Stimulated activated CD4-positive, alpha-beta T cell treated with anti-CD3 and anti-CD28 coated beads, Interleukin-4, amount 100 ng/mL, for 4 hours (primary cell): ENCODE results near the gene GMDS.

Source experiments
- DNase-seq, 2 experiments: peaks; one replicate each; pipeline ENCODE4 v3.0.0-alpha.2; 2020

The GMDS gene

GRCh38 chr6:1724124-1724523 is 521.3 kb downstream of the GMDS start:
- no peak for DNase-seq

DNA sequence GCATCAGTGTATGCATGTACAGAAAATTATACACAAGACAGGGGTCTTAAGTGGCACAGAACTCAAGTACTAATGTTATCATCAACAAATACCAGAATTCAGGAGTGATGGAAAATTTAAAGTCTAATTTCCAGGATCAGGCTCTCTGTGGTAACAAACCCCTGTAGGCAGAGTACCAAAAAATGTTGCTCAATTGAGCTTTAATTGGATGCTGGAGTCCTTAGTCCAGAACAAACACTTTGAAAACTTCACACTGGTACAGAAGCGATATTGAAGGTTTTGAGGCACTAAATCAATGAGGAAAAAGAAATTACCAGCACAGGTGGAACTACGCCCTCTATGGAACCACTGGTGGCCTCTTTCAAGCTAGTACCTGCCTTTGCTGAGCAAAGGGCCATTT is 522.6 kb downstream of the GMDS start:
- DNase-seq: no peak

GRCh38 chr6:1720620-1721322 is 524.6 kb downstream of the GMDS start:
- no peak for DNase-seq

GRCh38 chr6:1719922-1720321 is 525.5 kb downstream of the GMDS start:
- no peak for DNase-seq

DNA sequence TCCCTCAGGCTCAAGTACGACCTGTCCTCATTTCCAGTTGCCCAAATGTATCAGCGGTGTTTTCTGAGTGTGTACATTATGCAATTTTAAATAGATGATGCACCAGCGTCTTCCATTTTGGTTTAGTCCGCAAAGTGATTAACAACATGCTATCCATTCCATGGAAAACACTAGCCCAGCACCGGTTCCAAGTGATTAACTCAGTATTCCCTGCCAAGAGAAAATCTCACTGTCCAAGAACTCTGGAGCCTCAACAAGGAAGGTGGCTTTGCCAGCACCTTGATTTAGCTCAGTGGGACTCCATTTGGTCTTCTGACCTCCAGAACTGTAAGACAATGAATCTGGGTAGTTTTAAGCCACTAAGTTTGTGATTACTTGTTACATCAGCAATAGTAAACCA is 528.5 kb downstream of the GMDS start:
- DNase-seq: no peak

DNA sequence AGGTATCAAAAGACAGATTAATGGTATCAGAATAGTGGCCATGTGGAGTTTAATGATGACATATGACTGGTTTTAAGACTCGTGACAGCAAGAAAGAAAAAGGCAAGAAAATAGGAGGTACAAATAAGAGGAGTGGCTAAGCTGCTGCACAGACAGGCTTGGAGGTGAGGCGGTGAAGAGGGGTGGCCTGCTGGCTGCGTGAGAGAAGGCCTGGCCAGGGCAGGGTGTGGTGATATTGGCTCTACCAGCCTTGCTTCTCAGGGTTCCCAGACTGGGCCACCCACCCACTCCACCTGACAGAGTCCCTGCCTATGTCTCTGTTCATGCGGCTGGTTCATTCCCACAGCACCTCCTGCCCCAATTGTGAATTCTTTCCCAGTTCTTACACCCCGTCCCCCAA is 529.0 kb downstream of the GMDS start:
- no peak for DNase-seq

DNA sequence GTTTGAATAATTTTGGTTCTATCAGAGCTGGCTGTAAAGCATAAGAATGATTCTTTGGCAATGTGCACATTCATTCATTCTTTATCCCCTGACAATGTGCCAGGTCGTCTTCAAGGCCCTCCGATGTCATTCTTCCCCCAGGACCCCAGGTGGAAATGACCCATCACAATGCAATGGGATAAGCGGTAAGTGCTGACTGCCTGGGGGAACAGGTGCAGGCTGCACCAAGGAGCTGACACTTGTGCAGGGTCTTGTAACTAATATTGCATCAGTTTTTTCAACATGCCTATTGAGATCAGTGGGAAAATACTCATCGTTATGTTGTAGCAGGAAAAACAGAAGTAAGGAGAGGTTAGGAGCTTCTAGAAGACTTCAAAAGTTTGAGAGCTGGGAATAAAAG is 530.1 kb downstream of the GMDS start:
- DNase-seq: no peak

DNA sequence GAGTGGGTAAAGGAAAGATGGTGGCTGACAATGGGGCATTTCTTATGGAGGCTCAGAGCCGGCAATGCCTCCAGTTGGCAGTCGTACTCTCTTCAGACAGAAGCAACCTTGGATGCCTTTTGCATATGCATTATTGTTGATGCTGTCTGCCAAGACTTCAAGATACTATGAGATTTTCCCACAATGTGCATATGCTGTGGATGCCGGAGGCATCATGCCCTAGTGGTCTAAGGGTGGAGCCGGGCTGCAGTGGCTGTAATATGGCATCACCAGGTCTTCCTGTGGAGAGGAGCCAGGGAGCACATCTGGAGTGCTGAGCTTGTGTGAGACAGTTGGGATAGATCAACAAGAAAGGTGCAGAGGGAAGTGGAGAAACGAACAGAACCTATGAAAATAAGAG is 530.8 kb downstream of the GMDS start:
- no peak for DNase-seq

DNA sequence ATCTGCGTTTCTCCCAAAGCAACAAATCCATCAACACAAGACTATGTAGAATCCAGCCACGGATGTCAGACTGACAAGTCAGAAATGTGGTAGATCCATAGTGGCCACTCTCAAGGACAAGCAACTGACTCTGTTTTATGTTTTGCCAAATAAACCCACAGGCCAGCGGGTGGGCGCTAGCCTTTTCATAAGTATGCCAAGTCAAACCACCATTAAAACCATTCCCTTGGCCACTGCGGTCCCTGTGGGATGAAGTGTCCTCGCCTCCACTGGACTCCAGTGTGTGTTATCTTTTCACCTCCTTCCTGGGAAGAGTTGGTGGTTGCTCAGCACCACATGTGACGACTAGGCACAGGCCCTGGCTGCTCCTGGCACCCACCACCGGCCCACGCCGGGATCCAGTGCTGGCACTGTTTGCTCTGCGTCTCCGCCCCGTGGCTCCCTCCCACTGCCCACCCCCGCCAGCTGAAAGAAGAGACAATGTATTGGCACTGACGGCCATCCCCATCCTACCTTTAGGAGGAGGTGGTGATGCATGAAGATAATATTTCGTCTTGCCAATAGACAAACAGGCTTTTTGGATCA is 532.3 kb downstream of the GMDS start:
- no peak for DNase-seq

DNA sequence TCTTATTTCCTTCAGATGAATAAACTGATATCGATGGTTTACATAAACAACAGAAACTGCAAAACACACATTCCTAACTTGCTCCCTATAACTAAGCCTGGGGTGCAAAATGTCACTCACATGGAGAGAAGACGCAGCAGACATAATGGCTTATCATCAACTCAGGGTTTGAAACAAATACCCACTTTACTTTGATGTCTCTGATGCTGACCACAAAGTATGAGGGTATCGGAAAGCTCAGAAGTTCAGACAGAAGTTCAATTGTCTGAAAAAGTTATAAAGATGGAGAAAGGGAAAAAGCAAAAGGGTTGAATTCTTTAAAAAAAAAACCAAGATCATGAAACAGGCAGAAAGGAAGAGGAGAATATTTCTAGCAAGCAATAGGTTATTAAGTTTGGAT is 533.0 kb downstream of the GMDS start:
- DNase-seq: no peak

GRCh38 chr6:1711136-1711535 is 534.3 kb downstream of the GMDS start:
- no peak for DNase-seq

DNA sequence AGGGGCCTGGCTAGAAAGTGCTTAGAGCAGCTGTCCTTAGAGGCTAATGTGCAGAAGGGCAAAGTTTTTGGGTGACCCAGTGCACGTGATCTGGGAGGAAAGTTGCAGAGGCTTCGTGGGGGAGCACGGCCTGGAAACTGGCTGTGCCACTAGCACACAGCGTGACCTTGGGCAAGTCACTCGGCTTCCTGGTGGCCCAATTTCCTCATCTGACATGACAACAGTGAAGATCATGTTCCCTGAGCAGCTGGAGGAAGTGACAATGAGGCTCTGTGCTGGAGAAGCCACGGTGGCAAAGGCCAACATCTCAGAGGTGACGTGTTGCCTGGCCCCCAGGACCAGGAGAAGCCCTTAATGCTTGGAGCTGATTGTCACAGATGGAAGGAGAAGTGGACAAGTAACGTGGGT is 536.2 kb downstream of the GMDS start:
- no peak for DNase-seq

DNA sequence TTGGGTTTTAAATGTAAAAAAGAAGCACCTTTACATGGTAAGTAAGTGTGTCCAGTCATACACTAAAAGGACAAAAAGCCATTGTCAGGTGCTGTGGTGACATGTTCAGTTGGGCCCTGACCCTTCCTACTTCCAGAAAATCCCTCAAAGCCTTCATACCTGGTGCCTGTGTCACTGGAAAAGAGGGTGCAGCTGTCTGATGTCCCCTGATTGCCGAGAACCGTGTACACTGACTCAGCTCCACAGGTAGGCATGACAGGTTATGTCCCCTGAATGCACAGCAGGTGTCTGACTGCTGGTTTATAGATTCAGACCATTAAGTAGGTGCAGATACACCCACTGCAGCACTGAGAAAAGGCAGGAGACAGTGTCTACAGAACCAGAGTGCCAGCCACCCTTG is 536.6 kb downstream of the GMDS start:
- no peak for DNase-seq

- no peak for DNase-seq
These were observed 537.3 kb downstream of the GMDS start for GRCh38 chr6:1708122-1708521.

GRCh38 chr6:1705630-1706029 is 539.8 kb downstream of the GMDS start:
- DNase-seq: no peak

GRCh38 chr6:1705183-1705582 is 540.2 kb downstream of the GMDS start:
- no peak for DNase-seq

DNA sequence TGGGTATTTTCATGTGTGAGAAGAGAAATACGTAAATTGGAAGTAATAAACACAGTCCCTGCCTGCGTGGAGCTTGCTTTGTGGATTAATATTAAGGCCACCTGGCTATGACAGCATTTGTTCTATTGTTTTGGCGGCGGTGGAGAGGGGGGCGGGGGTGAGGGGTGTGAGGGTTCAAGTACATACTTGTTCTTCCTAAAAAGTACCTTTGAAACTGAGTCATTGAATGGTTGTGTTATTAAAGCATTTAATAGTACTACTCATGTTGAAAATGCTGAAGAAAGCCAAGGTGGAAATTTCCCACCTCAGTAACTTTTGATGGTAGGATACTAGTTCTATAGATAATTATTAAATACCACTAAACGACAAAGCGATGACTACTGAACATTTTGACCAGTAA is 540.7 kb downstream of the GMDS start:
- DNase-seq: no peak

- DNase-seq: no peak
These were observed 541.5 kb downstream of the GMDS start for GRCh38 chr6:1703923-1704322.

- DNase-seq: no peak
These were observed 542.1 kb downstream of the GMDS start for GRCh38 chr6:1703091-1703855.

DNA sequence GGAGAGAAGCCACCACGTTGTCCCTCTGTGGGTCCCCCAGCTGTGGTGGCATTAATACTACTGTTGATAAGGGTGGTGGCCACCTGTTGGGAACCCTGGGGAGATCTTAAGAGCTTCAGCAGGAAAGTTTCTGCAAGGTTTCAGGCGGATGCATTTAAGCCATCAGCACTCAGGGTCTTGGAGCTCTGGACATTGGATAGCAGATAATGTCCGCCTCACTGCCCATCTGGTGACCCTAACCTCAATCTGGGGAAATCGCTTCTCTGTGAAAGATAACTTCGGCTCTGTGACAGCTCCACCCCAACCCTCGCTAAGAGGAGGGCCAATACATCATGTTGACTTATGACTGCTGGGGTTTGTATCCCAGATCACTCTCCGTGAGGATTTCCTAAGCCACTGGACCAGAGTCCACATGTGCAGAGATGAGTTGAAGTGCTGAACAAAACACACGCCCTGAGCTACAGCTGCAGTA is 542.8 kb downstream of the GMDS start:
- no peak for DNase-seq

DNA sequence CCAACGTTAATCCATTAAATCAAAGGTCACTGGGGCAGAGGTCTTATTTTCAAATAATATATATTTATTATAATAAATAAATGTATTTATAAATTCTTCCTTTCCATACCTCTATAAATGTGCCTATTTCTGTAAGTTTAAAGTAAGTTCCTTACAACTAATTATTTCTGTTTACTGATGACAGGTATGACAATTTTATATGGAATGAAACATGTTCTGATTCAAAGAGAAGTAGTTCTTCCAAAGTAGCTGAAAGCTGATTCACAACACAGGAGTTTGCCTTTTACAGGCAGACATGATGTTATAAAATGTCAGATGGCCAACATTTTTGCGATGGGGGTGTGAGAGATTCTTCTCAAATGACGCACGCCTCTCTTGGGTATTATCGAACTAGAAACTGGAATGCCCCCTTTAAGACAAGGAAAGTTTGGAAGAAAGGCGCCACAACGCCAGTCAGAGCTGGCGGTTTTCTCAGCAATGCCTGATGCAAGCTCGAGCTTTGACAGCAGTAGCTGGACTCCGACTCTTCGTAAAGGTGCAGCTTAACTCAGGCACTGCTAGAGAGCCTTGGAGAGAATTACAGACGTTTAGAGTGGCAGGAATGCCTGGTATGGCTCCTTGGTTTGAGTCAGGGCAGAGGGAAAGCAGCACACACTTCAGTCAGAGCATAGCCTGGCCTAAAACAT is 543.6 kb downstream of the GMDS start:
- no peak for DNase-seq

DNA sequence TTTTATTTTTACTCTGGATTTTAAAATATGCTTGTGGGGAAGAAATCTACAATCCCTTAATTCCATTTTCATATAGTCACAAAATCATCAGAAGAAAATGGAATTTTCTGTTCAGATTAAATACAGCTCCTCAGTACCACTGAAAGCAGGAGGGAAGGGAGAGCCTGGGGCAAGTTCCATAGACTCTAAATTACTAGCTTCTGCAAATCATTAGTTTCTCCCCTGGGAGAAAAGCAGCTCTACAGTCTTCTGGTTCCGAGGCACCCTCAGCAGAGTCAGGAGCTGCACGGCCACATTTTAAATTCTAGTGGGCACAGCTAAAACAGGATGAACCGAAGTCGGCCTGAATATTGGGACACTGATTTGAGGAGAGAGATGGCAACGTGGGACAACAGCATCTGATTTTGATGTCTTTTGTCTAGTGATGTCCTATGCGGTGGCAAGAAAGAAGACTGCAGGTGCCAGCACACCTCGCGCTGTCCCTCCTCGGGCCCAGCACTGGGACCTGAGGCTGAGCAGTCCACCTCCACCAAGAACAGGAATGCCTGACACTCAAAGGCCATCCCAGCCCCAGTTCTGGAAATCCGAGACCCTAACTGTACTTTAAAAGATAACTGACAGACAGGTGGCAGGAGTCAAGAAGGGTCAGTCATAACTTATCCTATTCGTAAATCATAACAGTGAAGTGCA is 545.0 kb downstream of the GMDS start:
- DNase-seq: no peak

DNA sequence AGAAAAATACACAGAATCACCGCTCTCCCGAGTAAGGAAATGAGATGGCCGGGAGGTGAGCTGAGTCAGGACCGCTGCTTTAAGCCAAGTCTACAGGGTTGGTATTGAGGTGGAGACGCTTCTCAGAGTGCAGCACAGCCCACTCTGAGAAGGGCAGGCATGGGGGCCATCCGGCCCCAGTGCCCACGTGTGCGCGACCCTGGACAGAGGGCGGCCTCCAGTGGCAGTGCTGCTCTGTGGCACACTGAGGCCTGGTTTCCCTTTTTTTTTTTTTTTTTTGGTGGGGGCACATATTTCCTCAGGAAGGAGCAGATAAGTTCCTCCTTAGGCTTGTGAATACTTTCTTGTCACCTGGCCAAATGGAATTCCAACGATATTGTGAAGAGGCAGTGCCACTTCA is 546.9 kb downstream of the GMDS start:
- no peak for DNase-seq
